NCI-H2081 (cell line): Measurements from ENCODE around the gene FRYL.
"Not testable (repeated sequence)": the region's sequence is repeated elsewhere in the genome, so short reads cannot be mapped to it uniquely, and the experiment has no call there.

Experiments
- DNase-seq, 2 experiments: peaks; one replicate each; lab custom pipeline; 2025; lab: John Stamatoyannopoulos, UW

The FRYL gene

GRCh38 chr4:48746608-48747362 is 33.3 kb downstream of the FRYL start:
- no peak for DNase-seq

- DNase-seq, result not testable (repeated sequence)
Measured at GRCh38 chr4:48745223-48745622, 34.9 kb downstream of the FRYL start.

- no peak for DNase-seq
Measured at GRCh38 chr4:48742412-48742811, 37.7 kb downstream of the FRYL start.

GRCh38 chr4:48739560-48740019 is 40.5 kb downstream of the FRYL start:
- DNase-seq, result no peak

GRCh38 chr4:48738856-48739255 is 41.2 kb downstream of the FRYL start:
- no peak for DNase-seq

GRCh38 chr4:48728906-48729496 is 51.1 kb downstream of the FRYL start:
- not testable (repeated sequence) for DNase-seq

GRCh38 chr4:48727666-48728459 is 52.2 kb downstream of the FRYL start:
- DNase-seq, result no peak

GRCh38 chr4:48725414-48725813 is 54.7 kb downstream of the FRYL start:
- DNase-seq, result no peak

GRCh38 chr4:48722509-48723446 is 57.3 kb downstream of the FRYL start:
- no peak for DNase-seq

GRCh38 chr4:48720459-48720858 is 59.6 kb downstream of the FRYL start:
- DNase-seq, result no peak

- no peak for DNase-seq
Measured at GRCh38 chr4:48718818-48719465, 61.1 kb downstream of the FRYL start.

- DNase-seq, result not testable (repeated sequence)
Measured at GRCh38 chr4:48716285-48716684, 63.8 kb downstream of the FRYL start.

GRCh38 chr4:48710446-48711209 is 69.5 kb downstream of the FRYL start:
- no peak for DNase-seq

GRCh38 chr4:48709901-48710300 is 70.2 kb downstream of the FRYL start:
- no peak for DNase-seq

GRCh38 chr4:48708610-48709009 is 71.5 kb downstream of the FRYL start:
- DNase-seq, result no peak

GRCh38 chr4:48706736-48707135 is 73.3 kb downstream of the FRYL start:
- DNase-seq, result no peak

- no peak for DNase-seq
Measured at GRCh38 chr4:48705609-48706008, 74.5 kb downstream of the FRYL start.

- DNase-seq, result no peak
Measured at GRCh38 chr4:48704091-48704802, 75.8 kb downstream of the FRYL start.

GRCh38 chr4:48699475-48699874 is 80.6 kb downstream of the FRYL start:
- DNase-seq, result no peak
